GM23248 (cell line): Measurements from ENCODE around the gene TBX1.

Experiments used
- EZH2 ChIP-seq: fragments of 200-600 bp; sonication (generic); IDR thresholded peaks from 2 replicates; pipeline ENCODE4 v1.6.1; 2018; ENCODE audit warnings: antibody characterized with exemption, mild to moderate bottlenecking; ENCODE audit not compliant: insufficient read depth, poor library complexity, severe bottlenecking
- EZH2phosphoT487 ChIP-seq: fragments of 200-600 bp; sonication (generic); IDR thresholded peaks from 2 replicates; pipeline ENCODE4 v1.6.1; 2018; ENCODE audit warnings: antibody characterized with exemption, moderate library complexity, mild to moderate bottlenecking, low read depth; ENCODE audit not compliant: insufficient read depth

DNA sequence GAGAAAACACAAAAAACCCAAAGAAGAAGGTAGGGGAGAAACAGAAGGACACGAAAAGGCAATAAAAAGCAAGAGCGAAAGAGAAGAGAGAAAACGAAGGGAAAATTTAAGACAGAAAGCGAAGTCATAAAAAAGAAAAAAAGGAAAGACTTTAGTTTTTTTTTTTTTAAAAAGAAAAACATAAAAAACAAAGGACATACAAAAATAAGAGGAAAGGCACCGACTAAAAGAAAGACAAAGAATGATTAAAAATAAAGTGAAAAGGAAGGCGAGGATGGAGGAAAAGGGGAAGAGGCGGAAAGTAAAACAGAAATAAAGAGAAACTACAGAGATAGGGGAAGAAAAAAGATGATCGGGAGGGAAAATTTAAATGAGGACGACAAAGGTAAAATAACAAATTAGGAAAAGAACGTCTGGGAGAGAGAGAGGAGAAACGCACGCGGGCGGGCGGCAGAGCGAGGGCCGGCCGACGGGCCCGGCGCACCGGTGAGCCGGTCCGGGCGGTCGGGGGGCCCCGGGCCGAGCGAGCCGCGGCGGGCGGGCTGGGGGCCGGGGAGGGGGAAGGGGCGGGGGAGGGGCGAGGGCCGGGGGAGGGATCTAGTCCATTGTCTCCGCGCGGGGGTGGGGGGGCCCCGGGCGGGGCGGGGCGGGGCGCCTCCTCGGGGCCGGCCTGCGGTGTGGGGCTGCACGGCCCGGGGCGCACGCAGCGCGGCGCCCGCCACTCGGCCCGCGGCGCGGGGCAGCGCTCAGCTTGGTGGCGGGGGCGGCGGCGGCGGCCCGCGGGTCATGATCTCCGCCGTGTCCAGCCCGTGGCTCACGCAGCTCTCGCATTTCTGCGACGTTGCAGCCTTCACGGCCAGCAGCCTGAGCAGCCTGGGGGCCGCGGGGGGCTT, at the start of gene TBX1:
- TF ChIP-seq EZH2 (peak; percentile 93), EZH2phosphoT487 (peak; percentile 65; the same call in 1 of the 2 replicates)
